ENCODE data around the gene NME3. TPM values are rescaled to one million over a fixed set of nuclear protein-coding genes. Genes with fewer than 3 reads are reported as not detected.
"Not testable (repeated sequence)": the region's sequence is repeated elsewhere in the genome, so short reads cannot be mapped to it uniquely, and the experiment has no call there.

The NME3 gene
- total RNA-seq: 30.9 TPM

DNA sequence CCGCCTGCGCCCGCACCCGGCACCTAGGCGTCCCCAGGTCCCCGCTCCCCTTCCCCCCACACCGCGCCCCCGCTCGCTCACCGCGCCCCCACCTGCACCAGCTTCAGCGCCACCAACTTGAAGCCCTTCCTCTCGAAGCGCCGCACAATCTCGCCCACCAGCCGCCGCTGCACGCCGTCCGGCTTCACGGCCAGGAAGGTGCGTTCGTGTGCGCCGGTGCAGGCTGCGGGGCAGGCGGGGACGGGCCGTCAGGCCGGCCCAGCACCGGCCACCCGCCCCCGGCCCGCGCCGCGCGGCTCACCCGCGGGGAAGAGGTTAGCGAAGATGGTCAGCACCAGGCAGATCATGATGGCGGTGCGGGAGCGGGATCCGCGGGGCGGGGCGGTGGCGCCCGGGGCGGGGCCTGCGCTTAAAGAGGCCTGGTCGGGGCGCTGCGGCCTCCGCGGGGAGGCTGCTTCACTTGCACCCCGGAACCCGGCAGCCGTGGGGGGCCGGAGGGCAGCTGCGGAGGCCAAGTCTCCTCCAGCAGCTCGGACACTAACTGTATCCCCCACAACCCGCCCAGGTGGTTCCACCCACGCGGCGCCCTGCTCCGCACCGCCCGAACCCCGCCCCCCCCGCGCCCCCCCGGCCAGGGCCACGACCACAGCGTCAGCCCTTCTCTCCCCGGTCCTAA, at the start of gene NME3:
NME3 (minus strand) TSS at position 356 of the 676 bp plus-strand sequence; CDS start at position 347, 9 bp downstream.
- peak; percentile 54 for ATAC-seq
- DNase-seq (ENCODE audit: low spot score): peak; percentile 82

DNA sequence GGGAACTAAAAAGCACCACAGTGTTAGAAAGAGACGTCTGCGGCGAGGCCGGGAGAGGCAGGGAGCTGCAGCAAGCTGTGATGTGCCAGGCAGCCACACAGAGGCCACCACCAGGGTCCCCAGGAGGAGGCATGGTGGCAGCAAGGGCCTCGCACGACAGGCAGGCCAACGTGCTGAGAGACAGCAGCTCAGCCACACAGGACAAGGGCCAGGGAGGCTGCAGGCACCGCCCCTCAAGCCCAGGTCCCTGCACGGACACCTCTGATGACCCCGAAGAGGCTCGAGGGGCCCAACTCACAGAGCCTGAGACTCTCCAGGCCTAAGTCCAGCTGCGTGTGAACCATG, 49.6 kb upstream of the NME3 start:
- ATAC-seq: no peak

DNA sequence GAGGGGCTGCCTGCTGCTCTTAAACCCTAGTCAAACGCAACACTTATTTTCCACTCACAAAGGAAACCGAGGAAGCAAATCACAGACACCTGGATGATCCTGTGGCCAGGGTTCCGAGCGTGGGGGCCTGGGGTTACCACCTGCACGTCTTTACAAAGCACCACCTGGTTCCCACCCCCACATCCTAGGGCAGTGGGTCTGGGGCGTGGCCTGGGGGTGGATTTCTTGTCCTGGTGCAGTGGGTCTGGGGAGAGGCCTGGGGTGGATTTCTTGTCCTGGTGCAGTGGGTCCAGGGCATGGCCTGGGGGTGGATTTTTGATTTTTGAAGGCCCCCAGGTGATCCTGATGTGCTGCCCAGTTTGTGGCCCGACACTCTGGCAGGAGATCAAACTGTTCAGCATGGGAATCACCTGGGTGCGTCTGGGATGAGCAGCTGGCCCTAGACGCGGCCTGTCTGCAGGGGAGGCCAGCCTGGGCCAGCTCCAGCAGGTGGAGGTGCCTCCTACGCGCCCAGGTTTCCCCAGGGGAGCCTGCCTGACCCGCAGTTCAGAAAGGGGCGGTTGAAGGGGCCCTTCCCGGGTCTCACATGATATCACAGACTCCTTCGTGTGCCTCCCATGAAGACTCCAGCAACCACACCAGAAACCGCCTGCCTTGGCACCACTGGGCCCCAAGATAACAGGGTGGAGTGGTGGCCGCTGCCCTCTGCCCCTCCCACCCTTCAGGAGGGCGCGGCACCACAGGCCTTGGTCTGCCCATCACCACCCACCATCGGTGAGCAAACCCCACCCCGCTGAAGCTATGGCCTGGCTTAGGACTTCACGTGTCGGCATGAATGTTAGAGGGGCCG, 49.0 kb upstream of the NME3 start:
- no peak for ATAC-seq
- DNase-seq (ENCODE audit: low spot score): no peak

More for the DNA sequence above, 49.6 kb upstream of the NME3 start:
- DNase-seq (ENCODE audit: low spot score): no peak

- no peak for ATAC-seq
Observed at GRCh38 chr16:1819611-1820010, 48.3 kb upstream of the NME3 start.

DNA sequence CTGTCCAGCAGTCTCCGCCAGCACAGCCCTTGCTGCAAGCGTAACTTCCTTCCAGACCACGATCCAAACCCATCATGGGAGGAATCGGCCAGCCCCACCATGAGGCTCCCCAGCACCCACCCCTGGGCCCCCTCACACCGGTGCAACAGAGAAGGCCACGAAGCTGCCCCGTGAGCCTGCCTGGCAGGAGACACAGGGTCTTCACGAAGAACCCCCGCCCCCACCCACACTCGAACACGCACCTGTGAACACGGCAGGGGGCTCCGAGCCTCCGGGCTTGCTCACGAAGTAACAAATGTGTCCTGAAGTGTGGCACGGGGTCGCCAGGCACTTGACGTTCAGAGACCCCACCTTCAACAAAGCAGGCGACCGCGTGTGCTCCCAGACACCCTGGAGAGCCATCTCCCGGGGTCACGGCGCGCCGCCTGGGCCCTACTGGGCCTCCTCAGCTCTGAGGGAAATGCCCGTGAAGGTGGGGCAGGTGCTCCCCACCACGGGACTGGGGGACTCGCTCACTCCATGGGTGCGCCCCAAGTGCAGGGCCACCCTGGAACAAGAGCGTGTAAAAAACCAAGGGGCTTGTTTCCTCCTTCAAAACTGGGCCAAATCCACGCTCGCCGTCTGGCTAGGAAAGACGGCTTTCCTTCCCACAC, 47.7 kb upstream of the NME3 start:
- no peak for DNase-seq (ENCODE audit: low spot score)

More at GRCh38 chr16:1819611-1820010, 48.3 kb upstream of the NME3 start:
- no peak for DNase-seq (ENCODE audit: low spot score)

DNA sequence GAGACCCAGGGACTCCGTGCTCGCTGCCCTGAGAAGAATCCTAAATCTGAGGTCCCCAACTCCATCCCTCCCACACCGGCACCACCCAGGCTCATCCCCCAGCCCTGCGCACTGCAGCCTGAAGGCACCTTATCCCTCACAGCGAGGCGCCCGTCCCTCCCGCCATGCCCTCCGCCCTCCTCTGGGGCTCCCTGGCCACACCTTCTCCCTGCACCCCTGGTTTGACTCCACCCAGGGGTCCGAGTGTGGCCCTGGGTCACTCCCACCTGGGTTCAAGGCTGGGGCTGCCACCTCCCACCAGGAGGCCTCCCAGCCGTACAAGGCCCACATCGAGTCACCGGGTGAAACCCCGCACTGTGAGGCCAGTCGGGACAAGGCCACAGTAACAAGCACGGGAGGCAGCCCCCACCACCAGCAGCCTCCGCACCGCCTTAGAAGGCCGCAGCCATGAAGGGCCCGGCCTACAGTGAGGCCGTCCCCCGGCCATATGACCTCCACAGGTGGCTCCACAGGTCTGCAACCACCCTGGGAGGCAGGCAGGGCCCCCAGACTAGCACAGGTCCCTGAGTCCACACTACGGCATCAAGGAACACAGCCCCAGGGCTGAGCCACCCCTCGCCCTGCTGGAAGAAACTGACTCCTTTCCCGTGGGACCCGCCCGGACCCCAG, 47.0 kb upstream of the NME3 start:
- ATAC-seq (peak; percentile 1), DNase-seq (ENCODE audit: low spot score) (no peak)

More for the DNA sequence above, 47.7 kb upstream of the NME3 start:
- no peak for ATAC-seq

DNA sequence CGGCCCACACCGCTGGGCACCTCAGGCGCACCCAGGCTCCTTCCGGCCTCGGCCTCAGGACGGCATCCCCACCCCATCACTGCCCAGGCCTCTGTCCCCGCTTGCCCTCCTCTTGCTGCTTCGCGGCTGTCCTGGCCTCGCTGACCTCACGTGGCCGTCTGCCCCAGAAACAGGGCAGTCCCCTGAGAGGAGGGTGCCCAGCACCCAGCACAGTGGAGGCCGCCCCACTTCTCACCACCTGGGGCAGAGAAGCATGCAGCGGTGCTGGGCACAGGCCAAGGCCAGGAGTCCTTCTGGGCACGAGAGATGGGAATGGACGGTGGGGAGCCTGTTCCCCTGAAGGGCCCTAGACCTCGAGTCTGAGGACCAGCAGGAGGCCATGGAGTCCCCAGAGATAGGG, 46.4 kb upstream of the NME3 start:
- peak; percentile 79 for DNase-seq (ENCODE audit: low spot score)
- peak; percentile 64 for ATAC-seq

- ATAC-seq (no peak), DNase-seq (ENCODE audit: low spot score) (no peak)
Observed at GRCh38 chr16:1817276-1817589, 45.9 kb upstream of the NME3 start.

DNA sequence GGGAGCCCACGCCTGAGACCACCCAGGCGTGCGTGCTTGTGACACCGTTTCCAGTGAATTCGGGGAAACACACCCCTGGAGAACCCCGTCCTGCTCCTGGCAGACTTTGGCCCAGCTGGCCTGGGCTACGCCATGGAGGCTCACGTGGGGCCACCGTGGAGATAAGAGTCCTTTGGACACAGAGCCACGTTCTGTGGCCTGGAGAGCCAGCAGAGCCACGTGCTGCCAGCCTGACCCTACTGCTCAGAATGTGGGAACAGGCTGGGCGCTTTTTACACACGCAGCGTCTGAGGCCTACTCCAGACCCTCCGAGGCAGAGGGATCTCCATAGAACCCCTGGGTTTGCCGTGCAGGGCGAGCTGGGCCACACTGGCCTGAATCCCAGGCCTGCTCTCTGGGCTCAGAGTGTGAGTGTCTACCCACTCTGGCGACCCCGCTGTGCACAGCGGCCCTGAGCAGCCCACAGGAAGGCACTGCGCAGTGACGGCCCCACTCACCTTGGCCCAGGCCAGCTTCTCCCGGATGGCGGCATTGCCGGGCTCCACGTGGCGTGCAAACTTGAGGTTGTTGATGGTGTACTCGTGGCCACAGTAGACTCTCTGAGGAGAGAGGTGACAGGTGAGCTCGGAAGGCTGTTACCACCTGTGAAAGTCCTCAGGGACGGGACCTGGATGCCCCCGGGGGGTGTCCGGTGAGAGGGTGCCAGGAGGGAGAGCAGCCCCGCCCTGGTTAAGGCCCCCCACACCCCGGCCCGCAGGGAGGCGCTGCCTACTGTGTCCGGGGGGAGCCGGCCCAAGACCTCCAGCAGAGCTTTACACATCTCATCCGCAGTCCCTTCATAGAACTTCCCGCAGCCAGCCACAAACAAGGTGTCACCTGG, 45.3 kb upstream of the NME3 start:
- DNase-seq (ENCODE audit: low spot score) (peak; percentile 85), ATAC-seq (peak; percentile 43)

GRCh38 chr16:1815461-1815860, 44.1 kb upstream of the NME3 start:
- ATAC-seq (no peak), DNase-seq (ENCODE audit: low spot score) (no peak)

- DNase-seq (ENCODE audit: low spot score) (peak; percentile 90), ATAC-seq (peak; percentile 88)
Observed at GRCh38 chr16:1812732-1813163, 41.4 kb upstream of the NME3 start.

DNA sequence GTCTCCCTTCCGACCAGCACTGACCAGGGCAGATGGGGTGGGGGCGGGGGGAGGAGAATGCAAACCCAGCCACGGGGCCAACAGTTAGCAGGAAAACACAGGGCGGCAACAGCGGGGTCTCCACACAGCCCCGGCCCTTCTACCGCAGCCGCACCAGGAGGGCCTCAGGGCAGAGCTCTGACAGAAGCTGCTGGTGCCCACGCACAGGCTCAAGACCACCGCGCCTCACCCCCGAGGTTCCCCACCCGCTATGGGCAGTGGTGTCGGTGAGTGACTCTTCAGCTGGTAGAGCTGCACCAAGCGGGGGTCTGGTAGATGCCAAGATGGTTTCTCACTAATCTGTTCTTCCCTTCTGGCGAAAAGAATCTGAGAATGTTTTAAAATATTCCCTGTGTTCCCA, 39.2 kb upstream of the NME3 start:
- DNase-seq (ENCODE audit: low spot score): no peak
- no peak for ATAC-seq

- no peak for ATAC-seq
- no peak for DNase-seq (ENCODE audit: low spot score)
Observed at GRCh38 chr16:1810106-1810505, 38.8 kb upstream of the NME3 start.

GRCh38 chr16:1809281-1809801, 38.0 kb upstream of the NME3 start:
- ATAC-seq (peak; percentile 6), DNase-seq (ENCODE audit: low spot score) (no peak)

DNA sequence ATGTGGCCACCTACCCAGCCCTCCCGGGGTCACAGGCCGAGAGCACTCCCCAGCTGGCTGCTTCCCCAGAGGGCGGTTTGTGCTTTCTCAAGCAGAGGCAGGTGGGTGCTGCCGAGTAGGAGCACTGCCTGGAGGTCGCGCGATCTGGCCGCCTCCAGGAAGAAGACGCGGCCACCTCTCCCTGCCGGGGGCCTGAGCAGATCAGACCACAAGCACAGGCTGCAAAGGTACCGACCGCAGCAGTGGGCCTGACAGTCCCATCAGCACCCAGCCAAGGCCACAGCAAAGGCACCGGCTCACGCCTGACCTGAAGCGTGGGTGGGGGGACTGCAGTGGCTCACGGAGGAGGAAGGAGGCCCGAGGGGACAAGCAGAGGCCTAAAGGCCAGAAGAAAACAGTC, 37.3 kb upstream of the NME3 start:
- DNase-seq (ENCODE audit: low spot score) (no peak), ATAC-seq (no peak)

DNA sequence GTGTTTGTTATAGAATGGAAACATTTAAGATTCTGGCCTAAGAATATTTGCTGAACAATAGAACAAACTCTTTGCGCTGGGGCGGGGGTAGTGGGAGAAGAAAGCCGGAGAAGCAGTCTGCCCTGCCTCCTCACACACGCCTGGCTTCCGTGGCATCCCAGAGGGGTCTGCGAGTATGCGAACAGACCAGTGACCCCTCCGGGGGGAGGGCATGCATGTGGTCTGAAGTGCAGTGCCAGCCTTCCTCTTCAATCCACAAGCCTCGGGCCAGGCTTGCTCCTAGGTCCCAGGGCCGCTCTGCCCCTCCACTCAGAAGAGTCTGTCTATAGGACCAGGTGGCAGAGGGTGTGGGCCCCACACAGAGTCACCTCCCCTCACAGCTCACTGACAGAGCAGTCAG, 36.3 kb upstream of the NME3 start:
- ATAC-seq: no peak
- no peak for DNase-seq (ENCODE audit: low spot score)

DNA sequence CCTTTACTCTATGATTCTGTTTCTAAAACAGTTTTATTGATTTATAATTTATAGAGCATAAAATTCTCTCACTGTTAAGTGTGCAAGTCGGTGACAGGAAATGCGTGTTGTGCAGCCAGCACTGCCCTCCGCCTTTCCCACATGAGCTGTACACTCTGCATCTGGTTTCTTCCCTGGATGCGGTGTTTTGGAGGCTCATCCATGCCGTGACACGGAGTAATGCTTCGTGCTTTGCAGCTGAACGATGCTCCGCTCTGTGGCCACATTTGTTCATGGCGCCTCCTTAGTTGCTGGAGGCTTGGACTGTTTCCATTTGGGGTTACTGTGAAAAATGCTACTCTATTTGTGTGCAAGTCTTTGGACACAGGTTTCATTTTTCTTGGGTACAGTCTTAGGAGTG, 29.4 kb upstream of the NME3 start:
- DNase-seq (ENCODE audit: low spot score) (no peak), ATAC-seq (peak; percentile 11)

DNA sequence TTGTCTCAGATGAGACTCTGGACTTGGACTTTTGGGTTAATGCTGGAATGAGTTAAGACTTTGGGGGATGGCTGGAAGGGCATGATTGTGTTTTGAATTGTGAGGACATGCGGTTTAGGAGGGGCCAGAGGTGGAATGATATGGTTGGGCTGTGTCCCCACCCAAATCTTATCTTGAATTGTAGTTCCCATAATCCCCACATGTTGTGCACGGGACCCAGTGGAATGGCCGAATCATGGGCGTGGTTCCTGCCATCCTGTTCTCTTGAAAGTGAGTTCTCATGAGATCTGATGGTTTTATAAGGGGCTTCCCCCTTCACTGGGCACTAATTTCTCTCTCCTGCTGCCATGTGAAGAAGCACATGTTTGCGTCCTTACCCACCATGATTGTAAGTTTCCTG, 27.9 kb upstream of the NME3 start:
- ATAC-seq; DNase-seq (ENCODE audit: low spot score): not testable (repeated sequence)

DNA sequence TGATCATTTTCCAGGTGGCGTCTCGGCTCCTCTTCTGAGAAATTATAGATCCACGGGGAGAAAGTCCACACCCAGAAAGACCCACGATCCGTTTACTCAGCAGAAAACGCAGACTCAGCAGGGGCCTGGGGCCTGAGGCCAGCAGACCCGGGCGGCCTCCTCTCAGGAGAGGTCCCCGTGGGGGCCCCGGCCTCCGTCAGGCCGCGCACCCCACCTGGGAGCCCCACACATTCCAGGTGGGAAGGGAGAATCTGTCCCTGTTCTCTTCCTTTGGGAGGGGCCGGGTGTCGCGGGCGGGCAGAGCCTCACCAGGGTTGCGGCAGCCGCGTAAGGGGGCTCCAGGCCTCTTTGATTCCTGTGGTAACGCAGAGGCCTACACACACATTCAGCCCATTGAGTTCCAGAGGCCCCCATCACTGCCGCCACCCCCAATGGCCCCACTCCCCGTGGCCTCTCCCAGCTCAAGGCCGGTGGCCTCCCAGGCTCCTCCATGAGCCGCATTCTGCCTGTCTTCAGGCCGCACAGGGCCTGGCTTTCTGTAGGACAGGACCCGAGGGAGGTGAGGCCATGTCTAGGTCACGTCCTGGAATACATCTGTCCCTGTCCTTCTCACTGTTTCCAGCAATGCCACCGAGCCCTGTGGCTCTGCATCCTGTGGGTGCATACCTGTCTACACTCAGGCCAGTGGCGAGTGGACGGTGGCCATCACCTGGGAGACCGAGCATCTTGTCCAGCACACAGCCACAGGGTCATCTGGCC, 23.7 kb upstream of the NME3 start:
- DNase-seq (ENCODE audit: low spot score) (peak; percentile 44), ATAC-seq (no peak)
